Measurements from ENCODE around the gene NUP62.
"Not testable (repeated sequence)": the region's sequence is repeated elsewhere in the genome, so short reads cannot be mapped to it uniquely, and the experiment has no call there.

Gene NUP62

DNA sequence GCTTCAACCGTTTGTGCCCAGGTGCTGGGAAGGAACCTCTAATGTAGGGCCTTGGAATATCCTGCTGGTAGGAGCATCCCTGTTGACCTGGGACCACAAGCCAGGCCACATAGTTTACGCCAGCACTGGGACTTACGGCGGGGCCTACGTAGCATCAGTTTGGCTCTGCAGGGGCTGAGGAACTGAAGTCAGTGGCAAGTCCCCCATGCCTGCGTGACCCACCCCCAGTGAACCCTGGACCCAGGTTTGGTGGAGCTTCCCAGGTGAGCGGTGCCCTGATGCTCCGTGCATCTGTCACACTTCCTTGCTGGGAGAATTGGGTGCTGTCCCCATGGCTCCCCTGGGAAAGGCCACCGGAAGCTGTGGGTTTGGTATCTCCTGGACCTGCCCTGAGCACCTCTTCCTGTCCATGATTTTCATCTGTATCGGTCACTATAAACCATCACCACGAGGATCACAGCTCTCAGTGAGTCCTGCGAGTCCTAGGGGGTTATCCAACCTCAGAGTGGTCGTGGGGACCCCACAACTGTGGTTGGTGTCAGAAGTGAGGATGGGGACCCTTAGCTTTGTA is 21.7 kb upstream of the NUP62 start:
- DNase-seq, result no peak

DNA sequence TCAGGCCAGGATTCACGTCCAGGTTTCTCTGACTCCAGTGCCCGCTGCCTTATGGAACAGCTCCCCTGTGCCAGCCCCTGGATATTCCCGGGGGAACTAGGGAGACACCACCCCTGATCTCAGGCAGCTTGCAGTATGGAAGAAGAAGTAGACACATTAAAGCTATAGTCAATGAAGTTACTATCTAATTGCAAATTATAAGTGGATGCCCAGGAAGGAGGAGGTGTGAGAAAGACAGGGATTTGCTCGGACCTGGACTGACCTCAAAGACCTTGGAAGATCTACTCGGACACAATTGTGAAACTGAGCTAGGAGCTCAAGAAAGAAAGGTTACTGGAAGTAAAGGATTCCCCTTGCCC is 21.3 kb upstream of the NUP62 start:
- DNase-seq, result no peak

DNA sequence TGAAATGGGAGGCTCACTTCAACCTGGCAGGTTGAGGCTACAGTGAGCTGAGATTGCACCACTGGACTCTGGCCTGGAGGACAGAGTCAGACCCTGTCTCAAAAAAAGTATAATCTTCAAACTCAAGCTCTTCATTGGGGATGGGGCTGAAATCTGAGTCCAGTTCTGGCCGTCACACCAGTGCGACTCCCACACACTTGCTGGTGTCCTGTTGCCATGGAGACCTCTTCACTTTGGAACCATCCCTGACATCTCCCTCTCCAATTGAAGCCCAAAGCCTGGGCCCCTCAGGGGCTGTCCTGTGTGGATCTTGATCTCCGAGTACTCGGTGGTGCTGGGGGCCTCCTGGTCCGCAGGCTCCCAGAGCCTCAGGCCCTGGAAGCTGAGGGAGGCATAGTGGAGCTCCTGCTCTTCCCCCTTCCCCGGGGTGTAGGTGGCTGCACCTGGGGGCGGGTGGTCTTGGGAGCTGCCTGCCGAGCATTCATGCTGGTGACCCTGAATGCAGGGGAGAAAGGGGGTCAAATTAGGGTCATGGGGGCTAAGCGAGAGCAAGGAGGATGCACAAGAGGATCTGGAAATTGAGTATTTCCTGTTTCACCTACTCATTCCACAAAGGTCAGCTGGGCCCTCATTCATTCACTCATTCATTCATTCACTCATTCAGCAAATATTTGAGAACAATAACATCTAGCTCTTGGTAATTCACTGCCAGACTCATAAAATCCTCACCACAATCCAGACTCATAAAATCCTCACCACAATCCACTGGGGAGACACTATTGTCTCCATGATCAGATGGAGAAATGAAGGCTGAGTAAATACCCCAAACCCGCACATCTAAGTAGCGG is 20.7 kb upstream of the NUP62 start:
- no peak for DNase-seq

DNA sequence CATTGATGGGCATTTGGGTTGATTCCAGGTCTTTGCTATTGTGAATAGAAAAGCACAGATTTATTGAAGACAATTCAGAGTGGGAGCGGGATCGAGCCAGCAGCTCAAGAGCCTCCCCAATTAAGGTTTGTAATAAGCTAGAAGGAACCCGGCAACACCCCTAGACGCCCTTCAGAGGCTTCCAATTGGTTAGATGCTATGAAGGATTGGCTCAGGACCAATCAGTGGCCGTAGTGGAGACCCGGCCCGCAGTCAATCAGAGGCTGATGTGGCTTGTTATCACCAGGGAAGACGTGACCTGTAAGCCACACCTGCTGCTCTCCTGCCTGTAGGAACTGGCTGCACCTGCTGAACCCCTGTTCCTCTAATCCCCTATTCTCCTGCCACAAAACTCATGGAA is 17.1 kb upstream of the NUP62 start:
- DNase-seq, result no peak

DNA sequence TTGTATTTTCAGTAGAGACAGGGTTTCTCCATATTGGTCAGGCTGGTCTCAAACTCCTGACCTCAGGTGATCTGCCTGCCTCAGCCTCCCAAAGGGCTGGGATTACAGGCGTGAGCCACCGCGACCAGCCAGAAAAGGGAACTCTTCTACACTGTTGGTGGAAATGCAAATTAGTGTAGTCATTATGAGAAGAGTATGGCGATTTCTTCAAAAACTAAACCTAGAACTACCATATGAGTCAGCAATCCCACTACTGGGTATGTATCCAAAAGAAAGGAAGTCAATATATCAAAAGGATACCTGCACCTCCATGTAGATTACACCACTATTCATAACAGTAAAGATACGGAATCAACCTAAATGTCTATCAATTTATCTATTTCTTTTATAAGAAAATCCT is 15.3 kb upstream of the NUP62 start:
- not testable (repeated sequence) for DNase-seq

DNA sequence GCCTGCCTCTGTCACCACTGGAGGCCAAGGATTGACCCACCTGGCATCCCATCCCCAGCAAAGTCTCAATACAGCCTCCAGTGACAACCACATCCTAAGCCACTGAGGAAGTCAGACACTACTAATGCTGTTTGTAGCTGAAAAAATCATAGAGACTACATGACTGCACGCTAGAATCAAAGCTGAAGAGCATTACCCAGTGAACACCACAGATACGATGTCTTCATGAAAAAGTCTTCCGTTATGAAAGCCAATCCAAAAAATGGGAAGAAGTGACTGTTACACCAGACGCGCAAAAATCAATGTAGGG is 11.1 kb upstream of the NUP62 start:
- DNase-seq, result no peak

DNA sequence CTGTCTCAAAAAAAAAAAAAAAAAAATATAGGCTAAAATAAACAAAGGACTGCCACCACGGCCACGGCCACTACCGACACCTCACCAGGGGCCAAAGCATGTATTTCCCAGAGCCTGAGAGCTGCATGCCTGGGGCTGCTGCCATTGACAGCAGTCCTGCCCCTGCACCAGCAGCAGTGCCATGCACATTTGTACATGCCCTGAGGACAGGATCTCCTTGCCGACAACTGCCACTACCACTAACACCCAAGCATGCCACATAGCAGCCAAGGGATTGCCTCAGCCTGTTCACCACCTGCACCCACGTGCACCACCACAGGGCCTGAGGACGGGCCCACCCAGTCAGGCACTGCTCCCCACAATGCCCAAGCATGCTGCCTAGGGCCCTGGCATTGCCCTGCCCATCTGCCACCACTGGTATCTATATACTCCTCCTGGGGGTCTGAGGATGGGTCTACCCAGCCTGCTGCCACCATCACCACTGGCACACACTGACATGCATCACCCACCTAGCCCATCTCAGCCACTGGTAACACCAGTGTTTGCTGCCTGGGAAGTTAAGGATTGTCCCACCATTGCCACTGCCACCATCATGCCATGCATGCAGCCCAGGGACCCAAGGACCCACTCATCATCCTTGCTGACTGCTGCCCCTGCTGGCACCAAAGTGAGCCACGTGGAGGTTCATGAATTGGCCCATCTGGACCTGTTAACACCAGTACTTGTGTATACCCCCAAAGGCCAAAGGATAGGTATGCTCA is 10.6 kb upstream of the NUP62 start:
- no peak for DNase-seq

DNA sequence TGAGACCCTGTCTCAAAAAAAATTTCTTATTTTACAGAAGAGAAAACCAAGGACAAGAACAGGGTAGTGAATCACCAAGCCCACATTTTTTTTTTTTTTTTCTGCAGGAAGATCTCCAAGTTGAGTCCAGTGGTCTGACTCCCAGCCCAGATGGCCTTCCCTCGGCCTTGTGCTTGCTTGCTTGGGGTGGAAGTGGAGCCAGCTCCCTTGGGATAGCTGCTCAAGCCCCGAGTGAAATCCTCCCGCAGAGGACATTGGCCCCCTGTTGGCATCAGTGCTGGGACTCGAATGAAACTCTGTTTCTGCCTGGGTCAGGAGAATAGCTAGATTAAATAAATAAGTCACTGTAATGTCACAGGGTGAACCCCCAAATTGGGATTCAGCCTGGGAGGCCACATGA is 9.4 kb upstream of the NUP62 start:
- no peak for DNase-seq

DNA sequence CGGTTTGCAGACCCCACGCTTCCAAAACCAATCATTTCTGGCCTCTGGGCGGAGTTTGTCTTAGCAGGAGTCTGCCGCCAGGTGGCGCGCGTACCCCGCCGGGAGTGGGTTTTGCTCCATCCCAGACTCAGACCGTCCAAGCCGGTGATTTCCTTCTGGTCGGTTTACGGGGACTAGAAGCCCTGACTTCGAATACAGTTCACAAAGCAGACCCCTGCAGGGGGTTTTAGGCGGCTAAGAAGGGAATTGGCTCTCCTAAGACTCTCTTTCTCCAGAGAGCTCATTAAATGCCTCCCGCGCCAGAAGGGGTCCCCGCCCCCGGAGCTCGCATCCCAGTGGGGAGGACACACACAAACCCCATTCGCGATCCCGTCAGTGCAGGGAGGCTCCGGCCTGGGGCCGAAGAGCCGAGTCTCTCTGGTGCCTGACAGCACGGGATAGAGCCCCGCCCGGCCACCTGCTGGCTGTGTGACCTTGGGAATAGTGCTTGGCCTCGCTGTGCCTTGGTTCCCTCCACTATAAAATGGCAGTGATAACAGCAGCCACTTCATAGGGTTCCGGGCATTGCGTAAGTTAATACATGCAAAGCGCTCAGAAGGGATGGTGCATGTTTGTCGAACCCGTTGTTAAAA is 8.6 kb upstream of the NUP62 start:
- peak; percentile 86 for DNase-seq

DNA sequence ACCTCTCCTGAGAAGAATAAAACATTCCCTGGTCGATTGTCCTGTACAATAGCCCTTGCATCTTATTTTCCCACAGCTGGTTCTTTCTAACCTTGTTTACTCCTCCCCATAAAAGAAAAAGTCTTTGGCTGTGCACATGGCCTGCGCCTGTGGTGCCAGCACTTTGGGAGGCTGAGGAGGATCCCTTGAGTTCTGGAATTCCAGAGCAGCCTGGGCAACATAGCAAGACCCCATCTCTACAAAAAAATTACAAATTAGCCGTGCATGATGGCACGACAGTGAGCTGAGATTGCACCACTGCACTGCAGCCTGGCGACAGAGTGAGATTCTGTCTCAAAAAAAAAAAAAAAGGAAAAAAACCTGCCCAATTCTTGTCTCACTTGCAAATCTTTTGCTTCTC is 7.2 kb upstream of the NUP62 start:
- DNase-seq, result no peak

DNA sequence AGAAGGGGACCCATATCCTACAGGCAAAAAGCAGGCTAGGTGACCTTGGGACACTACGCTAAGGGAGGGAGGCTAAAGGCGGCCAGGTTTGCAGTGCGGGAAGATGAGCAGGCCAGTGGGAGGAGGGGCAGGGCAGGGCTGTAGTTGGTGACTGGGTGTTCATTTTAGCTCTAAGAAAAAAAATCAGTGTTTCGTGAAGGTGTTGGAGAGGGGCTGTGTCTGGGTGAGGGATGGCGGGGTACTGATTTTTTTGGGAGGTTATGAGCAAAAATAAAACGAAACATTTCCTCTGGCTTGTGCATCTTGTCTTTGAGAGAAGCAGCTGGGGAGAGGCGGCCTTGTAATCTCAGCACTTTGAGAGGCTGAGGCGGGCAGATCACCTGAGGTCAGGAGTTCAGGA is 4.3 kb upstream of the NUP62 start:
- no peak for DNase-seq

DNA sequence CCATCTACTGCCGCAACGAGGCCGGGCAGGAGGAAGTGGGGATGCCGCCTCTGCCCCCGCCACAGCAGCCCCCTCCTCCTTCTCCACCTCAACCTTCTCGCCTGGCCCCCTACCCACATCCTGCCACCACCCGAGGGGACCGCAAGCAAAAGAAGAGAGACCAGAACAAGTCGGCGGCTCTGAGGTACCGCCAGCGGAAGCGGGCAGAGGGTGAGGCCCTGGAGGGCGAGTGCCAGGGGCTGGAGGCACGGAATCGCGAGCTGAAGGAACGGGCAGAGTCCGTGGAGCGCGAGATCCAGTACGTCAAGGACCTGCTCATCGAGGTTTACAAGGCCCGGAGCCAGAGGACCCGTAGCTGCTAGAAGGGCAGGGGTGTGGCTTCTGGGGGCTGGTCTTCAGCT is 3.4 kb upstream of the NUP62 start:
- no peak for DNase-seq

DNA sequence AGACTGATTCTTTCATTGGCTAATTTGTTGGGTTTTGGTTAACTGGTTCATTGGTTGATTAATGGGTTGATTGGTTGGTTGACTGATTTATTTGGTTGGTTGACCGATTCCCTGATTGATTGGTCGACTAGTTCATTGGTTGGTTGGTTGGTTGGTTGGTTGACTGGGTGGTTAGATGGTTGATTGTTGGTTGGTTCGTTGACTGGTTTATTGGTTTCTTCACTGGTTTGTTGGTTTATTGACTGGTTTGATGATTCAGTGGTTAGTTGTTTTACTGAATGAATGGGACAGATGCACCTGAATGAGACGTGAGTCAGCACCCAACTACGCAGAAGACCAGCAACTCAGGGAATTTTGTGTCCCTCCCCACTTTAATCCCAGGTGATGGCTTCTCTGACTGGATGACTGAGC is 2.7 kb upstream of the NUP62 start:
- DNase-seq, result no peak

DNA sequence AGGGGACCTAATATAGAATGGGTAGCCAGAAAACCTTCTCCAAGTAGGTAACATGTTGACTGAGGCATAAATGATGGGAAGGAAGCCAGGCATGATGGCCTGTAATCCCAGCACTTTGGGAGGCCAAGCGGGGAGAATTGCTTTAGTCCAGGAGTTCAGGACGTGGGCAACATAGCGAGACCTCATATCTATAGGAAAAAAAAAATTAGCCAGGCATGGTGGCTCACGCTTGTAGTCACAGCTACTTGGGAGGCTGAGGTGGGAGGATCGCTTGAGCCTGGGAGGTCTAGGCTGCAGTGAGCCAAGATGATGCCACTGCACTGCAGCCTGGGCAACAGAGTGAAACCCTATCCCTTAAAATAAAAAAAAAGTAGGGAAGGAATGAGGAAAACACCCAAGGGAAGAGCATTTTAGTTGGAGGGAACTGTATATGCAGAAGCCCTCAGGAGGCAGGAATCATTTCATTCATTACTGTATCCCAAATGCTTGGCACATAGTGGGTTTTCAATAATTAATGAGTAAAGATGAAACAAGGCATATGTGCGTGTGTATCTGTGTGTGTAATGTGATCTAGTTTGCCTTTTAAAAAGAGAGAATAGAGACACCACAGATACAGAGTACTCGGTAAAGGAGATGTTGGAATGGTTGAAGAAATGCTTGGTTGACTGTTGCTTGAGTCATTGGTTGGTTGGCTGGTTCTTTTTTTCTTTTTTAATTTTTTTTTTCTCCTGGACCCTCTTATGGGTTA is 2.2 kb upstream of the NUP62 start:
- DNase-seq, result no peak

DNA sequence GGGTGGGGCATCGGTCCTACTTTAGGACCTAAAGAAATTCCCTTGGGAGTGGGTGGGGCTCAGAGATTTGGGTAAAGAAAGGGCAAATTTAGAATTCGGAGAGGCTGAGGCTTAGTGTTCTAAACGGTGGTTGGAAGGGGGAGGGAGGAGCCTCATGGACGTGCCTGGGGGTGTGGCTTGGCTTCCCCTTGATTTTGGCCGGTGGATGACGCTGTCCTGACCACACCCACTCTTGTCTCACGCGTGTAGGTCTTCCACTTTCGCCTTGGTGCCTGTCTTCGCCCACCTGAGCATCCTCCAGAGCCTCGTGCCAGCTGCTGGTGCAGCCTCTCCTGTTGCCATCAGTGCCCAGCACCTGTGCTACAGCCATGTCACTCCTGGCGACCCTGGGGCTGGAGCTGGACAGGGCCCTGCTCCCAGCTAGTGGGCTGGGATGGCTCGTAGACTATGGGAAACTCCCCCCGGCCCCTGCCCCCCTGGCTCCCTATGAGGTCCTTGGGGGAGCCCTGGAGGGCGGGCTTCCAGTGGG is 1.2 kb upstream of the NUP62 start:
- peak; percentile 40 for DNase-seq

DNA sequence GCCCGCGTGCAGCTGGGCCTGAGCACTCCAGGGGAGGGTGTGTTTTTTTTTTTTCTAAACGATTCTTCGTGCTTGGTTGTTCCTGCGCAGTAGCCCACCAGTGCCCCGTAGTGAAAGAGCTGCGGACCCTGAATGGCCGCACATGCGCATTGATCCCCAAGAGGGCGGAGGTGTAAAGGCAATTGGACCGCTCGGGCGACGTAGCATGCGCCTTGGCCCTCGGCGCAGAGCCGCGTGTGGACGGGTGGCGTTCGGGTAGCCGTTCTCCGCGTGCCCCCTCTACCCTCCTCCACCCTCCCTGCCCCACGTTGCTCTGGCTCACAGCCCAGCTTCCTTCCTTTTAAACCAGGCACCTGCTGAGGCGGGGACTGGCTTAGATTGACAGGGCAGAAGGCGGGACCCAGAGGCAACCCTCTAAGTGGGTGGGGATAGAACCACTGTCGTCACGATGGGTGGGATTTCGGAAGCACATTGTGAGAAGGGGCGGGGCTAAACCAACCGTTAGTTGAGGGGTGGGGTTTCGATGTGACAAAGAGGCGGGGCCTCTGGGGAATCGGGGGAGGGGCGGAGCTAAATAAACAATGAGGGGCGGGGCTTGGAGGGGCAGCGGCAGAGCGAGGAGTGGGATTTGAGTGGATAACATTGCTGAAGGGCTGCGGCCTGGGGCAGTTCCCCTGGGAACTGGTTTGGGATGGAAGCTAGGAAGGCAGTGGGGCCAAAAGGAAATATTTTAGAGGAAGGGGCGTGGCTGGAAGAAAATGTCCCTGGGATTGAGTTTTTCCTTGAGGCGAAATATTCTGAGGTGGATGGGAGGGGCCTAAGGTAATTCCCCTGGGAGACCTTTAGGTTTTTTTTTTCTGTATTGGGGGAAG is 543 bp upstream of the NUP62 start:
- DNase-seq, result peak; percentile 99

DNA sequence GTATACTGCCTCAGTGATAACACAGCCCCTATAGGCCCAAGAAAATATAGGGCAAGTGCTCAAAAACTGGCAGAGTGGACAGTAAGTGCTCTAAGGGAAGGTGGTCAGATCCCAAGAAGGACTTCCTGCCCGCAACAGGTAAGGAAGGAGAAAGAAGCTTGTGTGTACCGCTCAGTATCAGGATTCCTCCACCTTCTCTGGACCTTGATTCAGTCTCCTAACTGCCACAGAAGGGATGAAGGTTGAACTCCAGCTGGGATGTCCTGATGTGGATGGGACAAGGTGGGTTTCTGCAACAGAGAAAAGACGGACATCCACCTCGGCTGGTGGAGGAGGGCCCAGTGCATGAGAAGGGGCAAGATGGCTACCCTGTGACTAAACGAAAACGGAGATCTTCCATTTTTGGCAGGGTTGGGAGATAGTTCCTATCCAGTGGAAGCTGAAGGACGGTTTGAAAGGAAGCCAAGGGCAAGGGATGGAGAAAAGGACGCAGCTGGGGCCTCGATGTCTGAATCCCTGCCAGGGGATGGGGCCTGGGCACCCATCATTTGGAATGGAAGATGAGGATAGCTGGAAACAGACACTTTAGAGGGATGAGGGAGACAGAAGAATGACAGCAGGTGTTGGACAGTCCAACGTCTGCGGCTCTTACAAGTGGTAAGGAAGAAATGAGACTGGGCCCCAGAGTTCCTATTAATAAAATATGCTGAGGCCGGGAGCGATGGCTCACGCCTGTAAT is 1.6 kb downstream of the NUP62 start:
- DNase-seq, result no peak

DNA sequence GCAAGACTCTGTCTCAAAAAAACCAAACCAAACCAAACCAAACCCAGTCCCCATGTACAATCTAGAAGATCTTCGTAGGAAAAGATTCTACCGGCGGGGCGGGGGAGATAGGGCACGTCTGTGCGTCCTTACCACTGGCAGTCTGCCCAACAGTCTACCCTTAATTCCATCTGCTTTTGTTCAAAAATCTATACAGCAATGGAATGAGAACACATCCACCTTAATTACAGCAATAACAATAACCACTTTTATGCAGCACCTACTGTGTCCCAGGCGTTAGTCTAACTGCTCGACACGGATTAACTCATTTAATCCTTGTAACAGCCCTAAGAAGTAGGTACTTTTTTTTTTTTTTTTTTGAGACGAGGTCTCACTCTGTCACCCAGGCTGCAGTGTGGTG is 2.8 kb downstream of the NUP62 start:
- peak; percentile 57 for DNase-seq

DNA sequence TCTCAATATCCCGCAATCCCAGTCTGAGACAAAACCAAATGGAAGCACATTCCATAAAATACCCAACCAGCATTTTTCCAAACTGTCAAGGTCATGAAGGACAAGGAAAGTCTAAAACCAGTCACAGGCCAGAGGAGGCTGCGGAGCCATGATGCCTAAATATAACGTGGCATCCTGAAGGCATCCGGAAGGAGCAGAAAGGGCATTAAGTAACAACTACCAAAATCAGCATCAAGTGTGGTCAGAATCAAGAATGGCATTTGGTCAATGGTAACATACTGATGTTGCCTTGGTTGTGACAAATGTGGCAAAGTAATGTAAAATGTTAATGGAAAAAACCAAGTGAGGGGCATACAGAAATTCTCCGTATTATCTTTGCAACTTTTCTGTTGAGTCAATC is 3.8 kb downstream of the NUP62 start:
- DNase-seq, result no peak

DNA sequence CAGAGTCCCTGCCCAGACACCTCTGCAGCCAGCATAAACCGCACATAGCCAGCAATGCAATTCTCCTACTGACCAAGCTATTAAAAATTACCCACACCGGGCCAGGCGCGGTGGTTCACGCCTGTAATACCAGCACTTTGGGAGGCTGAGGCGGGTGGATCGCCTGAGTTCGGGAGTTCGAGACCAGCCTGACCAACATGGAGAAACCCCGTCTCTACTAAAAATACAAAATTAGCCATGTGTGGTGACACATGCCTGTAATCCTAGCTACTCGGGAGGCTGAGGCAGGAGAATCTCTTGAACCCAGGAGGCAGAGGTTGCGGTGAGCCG is 4.5 kb downstream of the NUP62 start:
- DNase-seq, result not testable (repeated sequence)

Data from hematopoietic multipotent progenitor cell treated with erythropoietin and hydrocortisone succinate and interleukin-3 and kit ligand, for 6 days (in vitro differentiated cells).